ENCODE data around the gene LAMA1.

Gene LAMA1

DNA sequence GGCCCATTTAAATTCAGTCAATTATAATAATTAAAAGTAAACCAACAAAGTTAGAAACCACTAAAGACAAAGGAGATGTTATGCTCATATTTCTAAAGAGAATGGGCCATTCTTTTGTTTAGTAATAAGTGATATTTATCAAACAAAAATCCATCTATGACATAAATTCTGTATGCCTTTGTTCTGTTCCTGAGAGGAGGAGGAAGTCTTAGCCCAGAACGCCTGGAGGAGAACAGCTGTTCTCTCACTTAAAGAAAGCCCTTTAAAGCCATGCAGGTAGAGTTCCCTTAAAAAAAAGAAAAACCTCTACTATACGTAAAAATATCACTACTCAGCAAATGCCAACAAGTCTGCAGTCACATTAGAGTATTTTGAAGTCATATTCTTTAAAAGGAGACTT lies 15.5 kb downstream of the LAMA1 start:
- 33% methylated on average over 1 of the region's 2 CpGs for WGBS
- Histone ChIP-seq H3K27ac (ENCODE audit: low read length, poor library complexity, severe bottlenecking) (no peak overlapping the region), H3K4ac (ENCODE audit: low read depth in 1 of 2, low read length in 2 of 2) (no peak overlapping the region), H3K4me3 (ENCODE audit: insufficient read depth in 1 of 2, low read depth in 1 of 2, low read length in 2 of 2) (no peak overlapping the region), H2AK5ac (ENCODE audit: low read length, severe bottlenecking) (no peak overlapping the region), H3K27me3 (ENCODE audit: control insufficient read depth in 1 of 2, insufficient read depth in 1 of 2, low read length in 2 of 2) (no peaks in the 10 kb centered on the region), H2BK12ac (ENCODE audit: low read length in 2 of 2) (no peak overlapping the region), H4K91ac (ENCODE audit: low read length) (no peak overlapping the region), H2AFZ (ENCODE audit: low read depth, low read length) (no peak overlapping the region), H4K8ac (ENCODE audit: low read length) (no peak overlapping the region), H3K9ac (ENCODE audit: low read length) (no peak overlapping the region), H3K14ac (ENCODE audit: low read length in 2 of 2) (no peak overlapping the region), H3K36me3 (ENCODE audit: control insufficient read depth in 1 of 2, insufficient read depth in 2 of 2, low read depth in 1 of 2, low read length in 2 of 2) (no peaks in the 10 kb centered on the region), H3K79me1 (replicated peaks; ENCODE audit: low read length, poor library complexity, severe bottlenecking) (no peaks in the 10 kb centered on the region), H2BK5ac (ENCODE audit: low read depth, low read length, poor library complexity, severe bottlenecking) (no peak overlapping the region), H2BK120ac (ENCODE audit: low read depth, low read length) (no peak overlapping the region), H3K18ac (ENCODE audit: low read depth in 1 of 2, low read length in 2 of 2) (no peak overlapping the region), H2BK15ac (ENCODE audit: low read depth, poor library complexity, severe bottlenecking) (no peak overlapping the region), H3K9me3 (ENCODE audit: control insufficient read depth, low read length) (no peaks in the 10 kb centered on the region), H3K4me2 (ENCODE audit: low read length, poor library complexity, severe bottlenecking) (no peak overlapping the region), H3K4me1 (ENCODE audit: control insufficient read depth, insufficient read depth, low read depth, low read length) (no peaks in the 10 kb centered on the region), H3K23ac (ENCODE audit: low read length in 2 of 2) (no peak overlapping the region)
- no peak for DNase-seq

DNA sequence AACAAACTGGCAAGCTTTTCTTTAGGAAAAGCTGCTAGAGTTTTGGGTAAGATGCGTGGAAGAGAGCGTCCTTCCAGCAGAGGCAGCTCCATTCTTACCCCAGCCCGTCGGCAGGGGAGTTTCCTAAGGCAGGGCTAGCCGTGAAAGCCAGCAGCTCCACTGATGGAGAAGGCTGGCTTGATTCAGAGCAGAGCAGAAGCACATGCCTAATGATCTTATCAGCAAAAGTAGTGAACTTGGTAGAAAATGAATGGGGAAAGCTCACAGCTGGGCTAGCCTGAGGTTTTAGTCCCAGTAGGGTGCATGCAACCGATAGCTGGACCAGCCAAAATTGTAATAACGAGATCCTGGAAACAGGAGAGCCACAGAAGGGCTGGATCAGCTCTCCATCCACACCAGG lies 20.8 kb downstream of the LAMA1 start:
- Histone ChIP-seq H3K4me3 (ENCODE audit: insufficient read depth in 1 of 2, low read depth in 1 of 2, low read length in 2 of 2) (no peak overlapping the region), H3K9me3 (ENCODE audit: control insufficient read depth, low read length) (no peaks in the 10 kb centered on the region), H2BK5ac (ENCODE audit: low read depth, low read length, poor library complexity, severe bottlenecking) (no peak overlapping the region), H3K18ac (ENCODE audit: low read depth in 1 of 2, low read length in 2 of 2) (no peak overlapping the region), H3K4ac (ENCODE audit: low read depth in 1 of 2, low read length in 2 of 2) (no peak overlapping the region), H3K79me1 (replicated peaks; ENCODE audit: low read length, poor library complexity, severe bottlenecking) (no peaks in the 10 kb centered on the region), H2AK5ac (ENCODE audit: low read length, severe bottlenecking) (no peak overlapping the region), H3K4me2 (ENCODE audit: low read length, poor library complexity, severe bottlenecking) (no peak overlapping the region), H4K8ac (ENCODE audit: low read length) (no peak overlapping the region), H3K4me1 (ENCODE audit: control insufficient read depth, insufficient read depth, low read depth, low read length) (peaks cover 3% of the 10 kb centered on the region), H3K27ac (ENCODE audit: low read length, poor library complexity, severe bottlenecking) (no peak overlapping the region), H3K9ac (ENCODE audit: low read length) (no peak overlapping the region), H2AFZ (ENCODE audit: low read depth, low read length) (no peak overlapping the region), H3K36me3 (ENCODE audit: control insufficient read depth in 1 of 2, insufficient read depth in 2 of 2, low read depth in 1 of 2, low read length in 2 of 2) (no peaks in the 10 kb centered on the region), H3K23ac (ENCODE audit: low read length in 2 of 2) (peak overlapping the region in 1 of 2 experiments; percentile 59), H3K14ac (ENCODE audit: low read length in 2 of 2) (no peak overlapping the region), H2BK120ac (ENCODE audit: low read depth, low read length) (no peak overlapping the region), H2BK12ac (ENCODE audit: low read length in 2 of 2) (no peak overlapping the region), H3K27me3 (ENCODE audit: control insufficient read depth in 1 of 2, insufficient read depth in 1 of 2, low read length in 2 of 2) (no peaks in the 10 kb centered on the region), H4K91ac (ENCODE audit: low read length) (no peak overlapping the region), H2BK15ac (ENCODE audit: low read depth, poor library complexity, severe bottlenecking) (no peak overlapping the region)
- no peak for DNase-seq
- WGBS: 65% methylated on average over 6 of the region's 7 CpGs

GRCh38 chr18:7094427-7094826 lies 23.2 kb downstream of the LAMA1 start:
- Histone ChIP-seq H3K36me3 (ENCODE audit: control insufficient read depth in 1 of 2, insufficient read depth in 2 of 2, low read depth in 1 of 2, low read length in 2 of 2) (no peaks in the 10 kb centered on the region), H3K9ac (ENCODE audit: low read length) (no peak overlapping the region), H3K4me3 (ENCODE audit: insufficient read depth in 1 of 2, low read depth in 1 of 2, low read length in 2 of 2) (no peak overlapping the region), H4K8ac (ENCODE audit: low read length) (no peak overlapping the region), H3K4me1 (ENCODE audit: control insufficient read depth, insufficient read depth, low read depth, low read length) (peaks cover 3% of the 10 kb centered on the region), H3K23ac (ENCODE audit: low read length in 2 of 2) (no peak overlapping the region), H3K18ac (ENCODE audit: low read depth in 1 of 2, low read length in 2 of 2) (no peak overlapping the region), H3K9me3 (ENCODE audit: control insufficient read depth, low read length) (no peaks in the 10 kb centered on the region), H3K27me3 (ENCODE audit: control insufficient read depth in 1 of 2, insufficient read depth in 1 of 2, low read length in 2 of 2) (no peaks in the 10 kb centered on the region), H3K4me2 (ENCODE audit: low read length, poor library complexity, severe bottlenecking) (no peak overlapping the region), H2AK5ac (ENCODE audit: low read length, severe bottlenecking) (no peak overlapping the region), H2BK12ac (ENCODE audit: low read length in 2 of 2) (no peak overlapping the region), H3K27ac (ENCODE audit: low read length, poor library complexity, severe bottlenecking) (peak overlapping the region; percentile 69), H2BK5ac (ENCODE audit: low read depth, low read length, poor library complexity, severe bottlenecking) (no peak overlapping the region), H3K79me1 (replicated peaks; ENCODE audit: low read length, poor library complexity, severe bottlenecking) (no peaks in the 10 kb centered on the region), H2BK120ac (ENCODE audit: low read depth, low read length) (no peak overlapping the region), H2BK15ac (ENCODE audit: low read depth, poor library complexity, severe bottlenecking) (no peak overlapping the region), H3K14ac (ENCODE audit: low read length in 2 of 2) (no peak overlapping the region), H3K4ac (ENCODE audit: low read depth in 1 of 2, low read length in 2 of 2) (no peak overlapping the region), H4K91ac (ENCODE audit: low read length) (no peak overlapping the region), H2AFZ (ENCODE audit: low read depth, low read length) (no peak overlapping the region)
- no peak for DNase-seq

DNA sequence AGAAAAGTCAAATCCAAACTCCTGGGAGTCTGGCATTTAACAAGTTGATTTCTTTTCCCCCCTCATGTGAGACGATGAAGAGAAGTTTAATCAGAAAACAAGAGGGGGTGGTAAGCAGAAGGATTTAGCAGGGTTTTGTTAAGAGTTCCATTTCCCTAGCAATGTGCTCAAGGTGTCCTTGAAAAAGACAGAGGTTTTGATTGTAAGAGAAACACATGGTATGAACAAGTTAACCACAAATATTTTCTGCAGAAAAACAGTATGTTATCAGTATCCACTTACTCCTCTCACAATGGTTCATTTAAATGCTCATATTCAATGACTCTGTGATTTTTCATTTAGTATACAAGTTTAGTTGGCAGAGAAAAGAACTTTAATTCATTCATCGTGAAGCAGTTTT lies 26.8 kb downstream of the LAMA1 start:
- no peak overlapping the region for H3K9ac ChIP-seq (ENCODE audit: low read length)
- peaks cover 5% of the 10 kb centered on the region for H3K4me1 ChIP-seq (ENCODE audit: control insufficient read depth, insufficient read depth, low read depth, low read length)
- no peaks in the 10 kb centered on the region for H3K9me3 ChIP-seq (ENCODE audit: control insufficient read depth, low read length)
- no peak overlapping the region for H3K27ac ChIP-seq (ENCODE audit: low read length, poor library complexity, severe bottlenecking)
- H2BK5ac ChIP-seq (ENCODE audit: low read depth, low read length, poor library complexity, severe bottlenecking): no peak overlapping the region
- H3K27me3 ChIP-seq (ENCODE audit: control insufficient read depth in 1 of 2, insufficient read depth in 1 of 2, low read length in 2 of 2): no peaks in the 10 kb centered on the region
- H2AK5ac ChIP-seq (ENCODE audit: low read length, severe bottlenecking): no peak overlapping the region
- no peak overlapping the region for H2AFZ ChIP-seq (ENCODE audit: low read depth, low read length)
- H3K4me3 ChIP-seq (ENCODE audit: insufficient read depth in 1 of 2, low read depth in 1 of 2, low read length in 2 of 2): no peak overlapping the region
- no peak overlapping the region for H2BK12ac ChIP-seq (ENCODE audit: low read length in 2 of 2)
- no peaks in the 10 kb centered on the region for H3K79me1 ChIP-seq (replicated peaks; ENCODE audit: low read length, poor library complexity, severe bottlenecking)
- H3K23ac ChIP-seq (ENCODE audit: low read length in 2 of 2): no peak overlapping the region
- H3K4ac ChIP-seq (ENCODE audit: low read depth in 1 of 2, low read length in 2 of 2): no peak overlapping the region
- H2BK120ac ChIP-seq (ENCODE audit: low read depth, low read length): no peak overlapping the region
- no peak overlapping the region for H4K8ac ChIP-seq (ENCODE audit: low read length)
- no peak overlapping the region for H3K4me2 ChIP-seq (ENCODE audit: low read length, poor library complexity, severe bottlenecking)
- WGBS: 79% methylated on average over 2 of the region's 2 CpGs
- H3K36me3 ChIP-seq (ENCODE audit: control insufficient read depth in 1 of 2, insufficient read depth in 2 of 2, low read depth in 1 of 2, low read length in 2 of 2): no peaks in the 10 kb centered on the region
- no peak overlapping the region for H2BK15ac ChIP-seq (ENCODE audit: low read depth, poor library complexity, severe bottlenecking)
- no peak overlapping the region for H4K91ac ChIP-seq (ENCODE audit: low read length)
- no peak overlapping the region for H3K18ac ChIP-seq (ENCODE audit: low read depth in 1 of 2, low read length in 2 of 2)
- DNase-seq: no peak
- no peak overlapping the region for H3K14ac ChIP-seq (ENCODE audit: low read length in 2 of 2)

Data from mesenchymal stem cell (in vitro differentiated cells and primary cell).